Measurements from ENCODE around the gene ORC5.

Gene ORC5

DNA sequence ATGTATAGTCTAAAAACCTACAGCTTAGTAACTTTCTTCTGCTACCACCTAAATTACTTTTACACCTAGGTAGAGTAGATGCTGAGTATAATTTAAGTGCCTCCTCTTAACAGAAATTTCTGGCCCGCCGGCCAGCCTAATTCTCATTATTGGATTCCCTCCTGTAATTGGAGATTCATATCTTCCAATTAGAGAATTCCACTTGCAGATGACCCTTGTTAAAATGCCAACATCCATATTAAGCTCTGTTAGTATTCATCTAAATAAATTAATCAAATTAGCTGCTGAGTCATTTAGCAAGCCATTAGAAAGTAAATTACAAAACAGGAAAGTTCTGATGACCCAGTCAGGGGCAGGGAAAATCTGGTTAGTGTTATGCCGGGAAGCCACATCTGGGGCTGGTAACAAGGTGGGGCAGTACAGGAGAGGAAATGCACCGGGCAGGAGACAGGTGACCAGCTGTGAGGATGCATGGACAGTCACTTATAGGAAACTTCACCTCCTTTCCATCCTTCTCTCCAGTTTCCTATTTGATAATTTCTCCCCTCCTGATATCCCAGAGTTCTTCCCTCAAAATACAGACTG lies 82.8 kb downstream of the ORC5 start:
- DNase-seq = no peak

GRCh38 chr7:104124469-104124868 lies 83.3 kb downstream of the ORC5 start:
- no peak for DNase-seq

DNA sequence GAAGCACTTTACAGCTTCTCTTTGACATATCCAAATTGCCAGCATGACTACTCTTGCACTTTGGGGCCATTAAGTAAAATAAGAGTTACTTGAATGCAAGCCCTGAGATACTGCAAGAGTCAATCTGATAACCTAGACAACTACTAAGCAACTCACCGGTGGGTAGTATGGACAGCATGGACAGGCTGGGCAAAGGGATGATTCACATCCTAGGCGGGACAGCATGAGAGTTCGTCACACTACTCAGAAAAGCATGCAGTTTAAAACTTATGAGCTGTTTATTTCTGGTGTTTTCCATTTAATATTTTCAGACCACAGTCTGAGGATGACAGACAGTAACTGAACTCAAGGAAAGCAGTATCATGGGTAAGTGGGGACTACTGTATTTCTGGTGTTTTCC lies 84.0 kb downstream of the ORC5 start:
- DNase-seq = no peak

- DNase-seq = no peak
These were observed 94.0 kb downstream of the ORC5 start for GRCh38 chr7:104113788-104114187.

DNA sequence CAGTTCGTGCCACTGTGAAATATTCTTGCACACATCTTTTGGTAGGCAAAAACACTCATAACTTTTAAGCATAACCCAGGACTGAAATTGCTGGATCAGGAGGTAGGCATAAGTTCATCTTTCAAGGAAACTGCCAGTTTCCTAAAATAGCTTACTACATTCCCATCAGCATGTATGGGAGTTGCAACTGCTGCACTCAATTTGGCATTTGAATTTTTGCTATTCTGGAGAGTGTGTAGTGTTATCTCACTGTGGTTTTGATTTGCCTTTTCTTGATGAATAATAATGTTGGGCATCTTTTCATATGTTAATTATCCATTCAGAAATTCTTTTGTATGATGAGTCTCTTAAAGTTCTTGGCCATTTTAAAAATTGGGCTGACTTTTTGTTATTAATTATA lies 95.2 kb downstream of the ORC5 start:
- no peak for DNase-seq

- DNase-seq = no peak
These were observed 96.5 kb downstream of the ORC5 start for GRCh38 chr7:104111271-104111670.

DNA sequence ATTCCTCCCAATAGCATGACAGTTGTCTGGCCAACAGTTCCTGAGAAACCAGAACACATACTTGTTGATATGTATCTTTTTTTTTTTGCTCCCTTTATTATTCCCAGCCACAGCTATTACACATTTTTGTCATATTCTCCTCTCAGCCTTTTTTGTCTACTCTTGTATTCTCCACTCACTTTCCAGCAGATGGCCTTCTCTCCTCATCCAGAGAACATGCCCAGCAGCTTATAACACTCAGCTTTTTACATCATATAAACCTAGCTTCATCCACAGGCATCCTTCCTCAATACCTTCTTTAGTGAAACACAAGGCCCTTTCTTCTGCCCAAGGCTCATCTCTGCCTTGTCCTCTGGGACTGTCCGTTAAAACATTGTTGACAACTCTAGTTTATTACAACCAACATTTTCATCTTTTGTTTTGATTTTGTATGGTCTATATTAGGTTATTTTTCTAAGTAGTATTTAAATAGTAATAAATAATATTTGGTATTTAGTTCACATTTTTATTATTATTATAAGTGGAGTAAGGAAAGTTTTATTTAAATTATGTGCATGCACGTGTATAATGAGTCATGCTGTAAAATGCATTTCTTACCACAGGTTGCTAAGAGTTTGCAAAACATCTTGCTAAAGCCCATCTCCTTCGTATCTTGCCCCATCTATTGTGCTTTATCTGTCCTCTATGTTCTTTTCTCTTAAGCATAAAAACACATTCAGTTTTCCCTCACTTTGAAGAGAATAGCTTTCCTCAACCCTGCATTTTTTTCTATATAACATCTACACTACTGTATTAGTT lies 101.5 kb downstream of the ORC5 start:
- DNase-seq = peak; percentile 51

DNA sequence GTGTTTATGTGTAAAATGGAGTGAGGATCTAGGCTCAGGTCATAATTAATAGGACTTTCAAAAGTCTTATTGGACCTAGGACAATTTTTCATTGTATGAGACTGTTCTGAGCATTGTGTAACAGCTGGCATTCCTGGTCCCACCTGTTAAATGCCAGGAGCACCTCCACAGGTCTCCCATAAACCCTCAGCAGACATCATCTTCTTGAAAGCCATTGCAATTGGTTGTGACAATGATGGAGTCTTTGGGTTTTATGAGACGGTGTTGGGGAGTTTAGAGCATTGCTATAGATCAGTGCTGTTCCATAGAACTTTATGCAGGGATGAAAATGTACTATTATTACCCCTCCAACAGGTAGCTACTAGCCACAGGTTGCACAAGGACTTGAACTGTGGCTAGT lies 108.9 kb downstream of the ORC5 start:
- DNase-seq = no peak

- DNase-seq = no peak
These were observed 111.1 kb downstream of the ORC5 start for GRCh38 chr7:104096683-104097082.

GRCh38 chr7:104093127-104093526 lies 114.7 kb downstream of the ORC5 start:
- DNase-seq = no peak

GRCh38 chr7:104091242-104091641 lies 116.6 kb downstream of the ORC5 start:
- no peak for DNase-seq

GRCh38 chr7:104089612-104090011 lies 118.2 kb downstream of the ORC5 start:
- peak; percentile 27 for DNase-seq

DNA sequence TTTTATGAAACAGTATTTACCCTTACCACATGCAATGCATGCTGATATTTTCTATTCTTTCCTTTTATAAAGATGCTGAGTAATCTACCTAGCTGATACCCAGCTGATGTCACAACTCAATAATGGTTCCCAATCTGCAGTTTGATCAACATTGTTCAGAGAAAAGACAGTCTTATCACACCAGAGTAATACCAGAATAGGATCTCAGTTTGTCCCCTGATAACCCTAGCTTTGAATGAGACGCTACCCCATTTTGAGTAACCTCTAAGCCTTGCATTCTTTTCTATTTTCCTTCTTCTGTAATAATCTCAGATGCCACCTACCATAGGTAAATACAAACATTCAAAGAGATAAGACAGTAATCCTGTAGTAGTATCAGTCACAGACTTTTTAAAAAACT lies 118.8 kb downstream of the ORC5 start:
- no peak for DNase-seq

Data from NCI-H1092 treated with DMSO at 0.1 percent for 48 hours (cell line).